CD8-positive, alpha-beta memory T cell (primary cell): Measurements from ENCODE around the gene PCNX1. TPM values are rescaled to one million over a fixed set of nuclear protein-coding genes. Genes with fewer than 3 reads are reported as not detected.

Experiments
- CTCF ChIA-PET: fragments of 350-600 bp; sonication (Branson Sonifier 250); formaldehyde crosslinking; loops from one replicate; lab custom pipeline; 2021; ENCODE audit warnings: antibody characterized with exemption; lab: Charles Lee
- POLR2A ChIA-PET: fragments of 350-600 bp; sonication (Branson Sonifier 250); formaldehyde crosslinking; loops from one replicate; lab custom pipeline; 2021; ENCODE audit warnings: antibody characterized with exemption; lab: Charles Lee
- DNase-seq, 5 donors: peaks; one replicate each; pipeline versions ENCODE4 v3.0.0 to v3.0.0-alpha.2; 2020 to 2022; ENCODE audit warnings: mixed read lengths in 1 of 5
- H3K27ac ChIP-seq: one replicate; pipeline ENCODE4 v1.7.0; 2013; ENCODE audit warnings: low read depth, mild to moderate bottlenecking, low read length, moderate library complexity
- H3K27me3 ChIP-seq: 2 replicates; pipeline ENCODE4 v1.7.0; 2013; ENCODE audit warnings: low read length, mild to moderate bottlenecking; ENCODE audit not compliant: insufficient read depth, poor library complexity, severe bottlenecking
- H3K36me3 ChIP-seq: 2 replicates; pipeline ENCODE4 v1.7.0; 2013; ENCODE audit warnings: mild to moderate bottlenecking, low read length, moderate library complexity; ENCODE audit not compliant: insufficient read depth
- H3K4me1 ChIP-seq: 2 replicates; pipeline ENCODE4 v1.7.0; 2013; ENCODE audit warnings: mild to moderate bottlenecking, low read length, moderate library complexity; ENCODE audit not compliant: insufficient read depth
- H3K4me3 ChIP-seq: 2 replicates; pipeline ENCODE4 v1.7.0; 2013; ENCODE audit warnings: mild to moderate bottlenecking, low read length
- H3K9me3 ChIP-seq: 2 replicates; pipeline ENCODE4 v1.7.0; 2013; ENCODE audit warnings: mild to moderate bottlenecking, low read length
- H3K27ac Mint-ChIP-seq, 8 donors: one replicate each; pipeline ENCODE4 v1.8.0; 2020 to 2021; ENCODE audit warnings: mixed read lengths in 8 of 8, mild to moderate bottlenecking in 6 of 8, inconsistent platforms in 3 of 8, moderate library complexity in 3 of 8
- H3K27me3 Mint-ChIP-seq, 2 donors: one replicate each; pipeline ENCODE4 v1.8.0; 2020 to 2021; ENCODE audit warnings: mixed read lengths in 2 of 2, mild to moderate bottlenecking in 1 of 2, moderate library complexity in 1 of 2
- H3K36me3 Mint-ChIP-seq, 3 donors: one replicate each; pipeline ENCODE4 v1.8.0; 2020 to 2021; ENCODE audit warnings: mixed read lengths in 3 of 3, inconsistent platforms in 1 of 3, mild to moderate bottlenecking in 1 of 3
- H3K4me1 Mint-ChIP-seq, 3 donors: one replicate each; pipeline ENCODE4 v1.8.0; 2020 to 2021; ENCODE audit warnings: mixed read lengths in 3 of 3, inconsistent platforms in 1 of 3, mild to moderate bottlenecking in 1 of 3
- H3K4me3 Mint-ChIP-seq, 7 donors: one replicate each; pipeline ENCODE4 v1.8.0; 2020 to 2021; ENCODE audit warnings: mixed read lengths in 7 of 7, mild to moderate bottlenecking in 6 of 7, moderate library complexity in 4 of 7, inconsistent platforms in 2 of 7
- H3K9me3 Mint-ChIP-seq, 5 donors: one replicate each; pipeline ENCODE4 v1.8.0; 2020 to 2022; ENCODE audit warnings: mixed read lengths in 5 of 5, mild to moderate bottlenecking in 3 of 5, moderate library complexity in 2 of 5, inconsistent platforms in 1 of 5
- polyA plus RNA-seq: library from polyadenylated mRNA; unstranded; fragments of 300-500 nt; fragmentation: Illumina TruSeq; gene quantifications from one replicate; pipeline ENCODE4 v1.2.3, GENCODE V29; 2021
- total RNA-seq, 2 experiments: library from RNA; stranded (reverse); gene quantifications; one replicate each; pipeline ENCODE4 v1.2.3, GENCODE V29; 2021

PCNX1 gene
- total and polyA plus RNA-seq, 3 experiments from 2014 or later = 13.4 to 46.2 (median 37.4) TPM

GRCh38 chr14:71049435-71050133 lies 142.3 kb downstream of the PCNX1 start:
- peaks cover 10% of the 10 kb centered on the region for H3K36me3 ChIP-seq
- POLR2A ChIA-PET = no interaction called here

GRCh38 chr14:71050227-71050823 lies 143.1 kb downstream of the PCNX1 start:
- Histone ChIP-seq H3K36me3 (peaks cover 9% of the 10 kb centered on the region), H3K27me3 (no peaks in the 10 kb centered on the region), H3K9me3 (no peaks in the 10 kb centered on the region), H3K4me1 (no peaks in the 10 kb centered on the region), H3K4me3 (no peak overlapping the region), H3K27ac (no peak overlapping the region)
- H3K4me1 Mint-ChIP-seq = peaks cover 2 to 17% (median 15%) of the 10 kb centered on the region in 3 donors
- H3K27ac Mint-ChIP-seq = no peak overlapping the region
- no peak overlapping the region for H3K4me3 Mint-ChIP-seq
- H3K9me3 Mint-ChIP-seq = no peaks in the 10 kb centered on the region
- no peaks in the 10 kb centered on the region for H3K27me3 Mint-ChIP-seq
- ChIA-PET POLR2A (no interaction called here), CTCF (no interaction called here)
- peaks cover 9 to 72% (median 15%) of the 10 kb centered on the region in 3 donors for H3K36me3 Mint-ChIP-seq
- no peak for DNase-seq

More at GRCh38 chr14:71049435-71050133, 142.3 kb downstream of the PCNX1 start:
- Histone ChIP-seq H3K4me1 (no peaks in the 10 kb centered on the region), H3K4me3 (no peak overlapping the region), H3K27ac (no peak overlapping the region), H3K9me3 (no peaks in the 10 kb centered on the region), H3K27me3 (no peaks in the 10 kb centered on the region)
- Mint-ChIP-seq H3K27ac (no peak overlapping the region), H3K36me3 (peaks cover 12 to 73% (median 18%) of the 10 kb centered on the region in 3 donors), H3K9me3 (no peaks in the 10 kb centered on the region), H3K27me3 (no peaks in the 10 kb centered on the region), H3K4me1 (peaks cover 2 to 24% (median 22%) of the 10 kb centered on the region in 3 donors), H3K4me3 (no peak overlapping the region)
- DNase-seq = no peak
- CTCF ChIA-PET = no interaction called here

GRCh38 chr14:71054706-71055105 lies 147.4 kb downstream of the PCNX1 start:
- no peak overlapping the region for H3K27ac ChIP-seq
- no peaks in the 10 kb centered on the region for H3K9me3 ChIP-seq
- no peak for DNase-seq
- Mint-ChIP-seq H3K9me3 (no peaks in the 10 kb centered on the region), H3K4me3 (no peak overlapping the region), H3K4me1 (peaks cover 0 to 4% (median 0%) of the 10 kb centered on the region in 3 donors), H3K36me3 (peaks cover 12 to 70% (median 24%) of the 10 kb centered on the region in 3 donors), H3K27ac (peak overlapping the region in 1 of 8 donors; percentile 55), H3K27me3 (no peaks in the 10 kb centered on the region)
- no peak overlapping the region for H3K4me3 ChIP-seq
- ChIA-PET CTCF (no interaction called here), POLR2A (no interaction called here)
- no peaks in the 10 kb centered on the region for H3K27me3 ChIP-seq
- H3K36me3 ChIP-seq = peaks cover 10% of the 10 kb centered on the region
- H3K4me1 ChIP-seq = no peaks in the 10 kb centered on the region

- no peaks in the 10 kb centered on the region for H3K27me3 Mint-ChIP-seq
- Histone ChIP-seq H3K4me1 (no peaks in the 10 kb centered on the region), H3K27me3 (no peaks in the 10 kb centered on the region), H3K27ac (no peak overlapping the region), H3K9me3 (no peaks in the 10 kb centered on the region), H3K4me3 (no peak overlapping the region), H3K36me3 (peaks cover 20% of the 10 kb centered on the region)
- H3K4me1 Mint-ChIP-seq = peaks cover 0 to 6% (median 5%) of the 10 kb centered on the region in 3 donors
- H3K27ac Mint-ChIP-seq = no peak overlapping the region
- DNase-seq = no peak
- ChIA-PET POLR2A (no interaction called here), CTCF (no interaction called here)
- no peak overlapping the region for H3K4me3 Mint-ChIP-seq
- no peaks in the 10 kb centered on the region for H3K9me3 Mint-ChIP-seq
- H3K36me3 Mint-ChIP-seq = peaks cover 19 to 75% (median 33%) of the 10 kb centered on the region in 3 donors
Measured at GRCh38 chr14:71056168-71056567, 148.9 kb downstream of the PCNX1 start.

- Histone ChIP-seq H3K4me1 (no peaks in the 10 kb centered on the region), H3K27ac (no peak overlapping the region), H3K27me3 (no peaks in the 10 kb centered on the region), H3K36me3 (peaks cover 27% of the 10 kb centered on the region), H3K9me3 (no peaks in the 10 kb centered on the region), H3K4me3 (no peak overlapping the region)
- Mint-ChIP-seq H3K27ac (peak overlapping the region in 1 of 8 donors; percentile 27), H3K9me3 (peaks cover 0 to 4% (median 2%) of the 10 kb centered on the region in 5 donors), H3K27me3 (no peaks in the 10 kb centered on the region), H3K36me3 (peaks cover 32 to 82% (median 42%) of the 10 kb centered on the region in 3 donors), H3K4me3 (no peak overlapping the region), H3K4me1 (peaks cover 12 to 19% (median 13%) of the 10 kb centered on the region in 3 donors)
- DNase-seq = no peak
- ChIA-PET POLR2A (no interaction called here), CTCF (no interaction called here)
Measured at GRCh38 chr14:71060274-71060673, 153.0 kb downstream of the PCNX1 start.

- H3K4me3 ChIP-seq = no peak overlapping the region
- H3K27ac ChIP-seq = no peak overlapping the region
- no peaks in the 10 kb centered on the region for H3K27me3 ChIP-seq
- peaks cover 12 to 24% (median 14%) of the 10 kb centered on the region in 3 donors for H3K4me1 Mint-ChIP-seq
- H3K9me3 ChIP-seq = no peaks in the 10 kb centered on the region
- H3K4me1 ChIP-seq = no peaks in the 10 kb centered on the region
- ChIA-PET CTCF (no interaction called here), POLR2A (no interaction called here)
- DNase-seq = no peak
- H3K36me3 ChIP-seq = peaks cover 27% of the 10 kb centered on the region
- peak overlapping the region in 3 of 8 donors; percentile 27 to 43 (median 41) for H3K27ac Mint-ChIP-seq
- peaks cover 35 to 85% (median 48%) of the 10 kb centered on the region in 3 donors for H3K36me3 Mint-ChIP-seq
- peaks cover 0 to 5% (median 4%) of the 10 kb centered on the region in 5 donors for H3K9me3 Mint-ChIP-seq
- H3K27me3 Mint-ChIP-seq = no peaks in the 10 kb centered on the region
- H3K4me3 Mint-ChIP-seq = no peak overlapping the region
Measured at GRCh38 chr14:71060825-71061455, 153.7 kb downstream of the PCNX1 start.

GRCh38 chr14:71061458-71061857 lies 154.2 kb downstream of the PCNX1 start:
- Histone ChIP-seq H3K27me3 (no peaks in the 10 kb centered on the region), H3K36me3 (peaks cover 27% of the 10 kb centered on the region), H3K4me3 (no peak overlapping the region), H3K4me1 (no peaks in the 10 kb centered on the region), H3K27ac (no peak overlapping the region), H3K9me3 (no peaks in the 10 kb centered on the region)
- H3K4me3 Mint-ChIP-seq = no peak overlapping the region
- H3K27ac Mint-ChIP-seq = peak overlapping the region in 3 of 8 donors; percentile 41 to 88 (median 51)
- H3K27me3 Mint-ChIP-seq = no peaks in the 10 kb centered on the region
- ChIA-PET POLR2A (no interaction called here), CTCF (no interaction called here)
- no peak for DNase-seq
- H3K9me3 Mint-ChIP-seq = peaks cover 0 to 5% (median 4%) of the 10 kb centered on the region in 5 donors
- peaks cover 40 to 90% (median 54%) of the 10 kb centered on the region in 3 donors for H3K36me3 Mint-ChIP-seq
- peaks cover 18 to 29% (median 18%) of the 10 kb centered on the region in 3 donors for H3K4me1 Mint-ChIP-seq
